ENCODE data around the gene ASNS.
"Not testable (repeated sequence)": the region's sequence is repeated elsewhere in the genome, so short reads cannot be mapped to it uniquely, and the experiment has no call there.

ASNS gene

GRCh38 chr7:97872025-97872669, at the start of gene ASNS:
TSS of gene ASNS (minus strand) at chr7:97872408. CDS start at chr7:97869156, 3,252 bp downstream.
- peak; percentile 94 for DNase-seq

DNA sequence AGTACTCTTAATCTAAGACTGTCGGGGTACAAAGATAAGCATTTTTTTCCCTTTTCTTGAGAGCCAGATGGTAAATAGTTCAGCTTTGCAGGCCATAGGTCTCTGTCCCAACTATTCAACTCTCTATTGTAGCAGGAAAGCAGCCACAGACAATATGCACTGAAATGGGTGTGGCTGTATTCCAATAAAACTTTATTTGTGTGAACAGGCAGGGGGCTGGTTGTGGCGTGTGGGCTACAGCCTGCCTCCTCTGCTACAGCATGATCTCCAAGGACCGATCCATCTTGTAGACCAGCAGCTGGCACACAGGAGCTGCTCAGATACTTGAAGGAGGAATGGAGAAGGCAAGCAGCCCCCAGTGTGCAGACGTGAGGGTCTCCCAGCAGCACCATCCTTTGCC, 49.0 kb upstream of the ASNS start:
- DNase-seq = not testable (repeated sequence)

- DNase-seq = not testable (repeated sequence)
Measured at GRCh38 chr7:97915267-97915666, 43.1 kb upstream of the ASNS start.

DNA sequence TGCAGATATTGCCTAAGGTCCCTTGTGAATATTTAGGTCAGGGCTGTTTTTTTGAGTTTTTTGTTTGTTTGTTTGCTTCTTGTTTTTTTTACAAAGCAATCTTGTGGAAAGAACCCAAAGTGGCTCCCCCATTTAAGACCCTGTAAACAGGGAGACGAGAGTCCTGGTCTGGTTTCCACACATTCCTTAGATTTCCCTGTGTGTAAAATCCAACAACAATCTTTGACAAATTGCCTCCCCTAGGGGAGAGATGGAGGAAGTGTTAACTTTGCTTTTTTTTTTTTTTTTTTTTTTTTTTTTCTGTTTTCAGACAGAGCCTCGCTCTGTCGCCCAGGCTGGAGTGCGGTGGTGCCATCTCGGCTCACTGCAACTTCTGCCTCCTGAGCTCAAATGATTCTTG, 40.1 kb upstream of the ASNS start:
- DNase-seq = not testable (repeated sequence)

DNA sequence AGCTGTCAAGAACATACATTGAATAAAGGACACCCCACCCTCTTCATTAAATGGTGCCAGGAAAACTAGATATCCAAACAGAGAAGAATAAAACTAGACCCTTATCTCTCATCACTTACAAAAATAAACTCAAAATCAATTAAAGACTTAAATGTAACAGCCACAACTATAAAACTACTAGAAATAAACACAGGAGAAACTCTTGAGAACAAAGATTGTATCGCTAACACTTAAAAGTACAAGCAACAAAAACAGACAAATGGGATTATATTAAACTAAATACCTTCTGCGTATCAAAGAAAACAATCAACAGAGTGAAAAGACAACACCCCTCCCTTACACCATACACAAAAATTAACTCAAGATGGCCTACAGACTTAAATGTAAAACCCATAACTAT, 24.7 kb upstream of the ASNS start:
- not testable (repeated sequence) for DNase-seq

DNA sequence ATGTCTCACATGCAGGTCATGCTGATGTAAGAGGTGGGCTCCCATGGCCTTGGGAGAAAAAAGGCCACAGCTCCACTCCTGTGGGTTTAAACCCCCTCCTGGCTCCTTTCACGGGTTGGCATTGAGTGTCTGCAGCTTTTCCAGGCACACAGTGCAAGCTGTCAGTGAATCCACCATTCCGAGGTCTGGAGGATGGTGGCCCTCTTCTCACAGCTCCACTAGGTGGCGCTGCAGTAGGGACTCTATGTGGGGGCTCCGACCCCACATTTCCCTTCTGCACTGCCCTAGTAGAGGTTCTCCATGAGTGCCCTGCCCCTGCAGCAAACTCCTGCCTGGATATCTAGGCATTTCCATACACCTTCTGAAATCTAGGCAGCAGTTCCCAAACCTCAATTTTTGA, 19.5 kb upstream of the ASNS start:
- DNase-seq = not testable (repeated sequence)

- not testable (repeated sequence) for DNase-seq
Measured at GRCh38 chr7:97879527-97879926, 7.3 kb upstream of the ASNS start.

DNA sequence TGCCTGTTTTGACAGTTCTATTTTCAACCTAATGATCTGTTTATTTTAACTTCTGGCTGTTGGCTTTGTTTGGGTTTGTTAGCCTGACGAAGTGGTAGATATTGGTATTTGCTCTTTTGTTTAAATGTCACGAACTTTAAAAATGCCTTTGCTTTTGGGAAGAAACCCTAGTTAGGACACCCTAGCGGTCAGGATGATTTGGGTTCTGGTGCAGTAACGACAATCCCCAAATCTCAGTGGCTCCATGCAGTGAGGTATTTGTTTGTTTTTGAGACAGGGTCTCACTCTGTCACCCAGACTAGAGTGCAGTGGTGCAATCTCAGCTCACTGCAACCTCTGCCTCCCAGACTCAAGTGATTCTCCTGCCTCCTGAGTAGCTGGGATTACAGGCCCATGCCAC, 2.7 kb upstream of the ASNS start:
- DNase-seq = not testable (repeated sequence)

DNA sequence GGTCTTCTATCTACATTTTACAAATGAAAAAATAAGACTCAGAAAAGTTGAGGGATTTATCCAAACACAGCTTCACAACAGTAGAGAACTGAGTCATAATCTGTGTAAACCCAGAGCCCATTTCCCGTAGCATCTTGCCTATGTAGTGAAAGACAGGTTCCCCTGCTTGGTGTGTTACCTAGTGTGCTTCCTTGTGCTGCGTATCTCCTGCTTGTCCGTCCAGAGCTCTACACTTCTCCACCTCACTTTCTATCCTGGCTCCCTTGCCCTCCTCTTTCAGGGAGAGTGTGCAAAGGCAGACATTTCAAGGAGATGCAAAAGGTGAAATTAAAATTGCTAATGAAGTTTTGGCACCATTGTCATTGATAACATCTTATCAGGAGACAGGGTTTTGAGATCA, 1.4 kb upstream of the ASNS start:
- no peak for DNase-seq

DNA sequence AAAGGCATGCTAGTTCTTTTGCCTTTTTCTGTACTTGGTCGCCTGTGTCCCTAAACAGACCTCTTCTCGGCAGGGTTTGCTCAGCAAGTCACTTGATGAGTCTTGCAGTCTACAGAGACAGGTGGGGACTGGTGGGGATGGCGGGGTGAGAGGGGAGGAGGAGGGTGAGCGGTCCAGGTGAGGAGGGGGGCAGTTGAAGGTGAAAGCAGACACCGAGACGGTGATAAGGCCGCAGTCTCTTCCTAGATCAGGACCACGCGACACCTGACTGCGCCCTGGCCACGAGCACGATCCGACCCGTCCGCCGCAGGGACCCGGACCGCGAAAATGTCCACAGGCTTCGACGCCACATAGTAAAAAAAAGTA, 566 bp downstream of the ASNS start:
- no peak for DNase-seq

- DNase-seq = no peak
Measured at GRCh38 chr7:97868788-97869187, 3.4 kb downstream of the ASNS start.

DNA sequence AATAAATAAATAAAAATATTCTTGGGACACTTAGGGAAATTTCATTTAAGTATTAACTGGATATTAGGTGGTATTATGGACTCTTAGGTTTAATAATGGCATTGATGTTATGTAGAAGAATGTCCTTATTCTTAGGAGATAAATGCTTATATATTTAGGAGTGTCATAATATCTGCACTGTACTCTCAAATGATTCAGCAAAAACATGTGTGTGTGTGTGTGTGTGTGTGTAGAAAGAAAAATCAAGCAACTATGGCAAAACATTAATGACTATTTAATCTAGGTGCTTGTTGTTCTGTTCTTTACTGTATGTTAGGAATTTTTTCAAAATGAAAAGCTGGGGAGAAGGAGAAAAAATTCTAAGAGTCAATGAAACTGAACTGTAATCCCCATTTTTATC, 3.9 kb downstream of the ASNS start:
- no peak for DNase-seq

- DNase-seq = no peak
Measured at GRCh38 chr7:97865104-97865503, 7.1 kb downstream of the ASNS start.

DNA sequence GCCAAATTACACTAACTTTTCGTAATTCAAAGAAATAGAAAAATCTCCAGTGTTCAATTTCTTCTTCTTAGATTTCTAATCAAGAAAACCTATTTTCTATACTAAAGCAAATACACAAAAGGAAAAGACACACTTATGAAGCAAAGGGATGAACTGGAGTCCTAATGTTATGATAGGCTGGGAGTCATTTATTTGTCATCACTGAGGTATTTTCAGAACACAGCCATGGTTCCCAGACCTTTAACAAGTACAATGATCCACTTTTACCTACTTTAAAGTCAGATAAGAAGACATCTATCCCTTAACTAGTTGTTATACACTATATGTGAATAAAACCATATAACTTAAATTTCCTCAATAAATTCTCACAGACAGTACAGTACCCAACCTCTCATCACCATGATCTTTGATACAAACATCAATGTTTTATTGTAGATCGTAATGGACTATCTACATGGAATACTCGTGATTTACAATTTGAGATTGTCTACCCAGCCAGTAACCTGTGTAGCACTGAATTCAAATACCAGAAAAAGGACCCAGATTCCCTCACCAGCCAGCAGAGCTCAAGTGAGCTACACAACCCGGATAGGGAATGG, 12.5 kb downstream of the ASNS start:
- DNase-seq = no peak

DNA sequence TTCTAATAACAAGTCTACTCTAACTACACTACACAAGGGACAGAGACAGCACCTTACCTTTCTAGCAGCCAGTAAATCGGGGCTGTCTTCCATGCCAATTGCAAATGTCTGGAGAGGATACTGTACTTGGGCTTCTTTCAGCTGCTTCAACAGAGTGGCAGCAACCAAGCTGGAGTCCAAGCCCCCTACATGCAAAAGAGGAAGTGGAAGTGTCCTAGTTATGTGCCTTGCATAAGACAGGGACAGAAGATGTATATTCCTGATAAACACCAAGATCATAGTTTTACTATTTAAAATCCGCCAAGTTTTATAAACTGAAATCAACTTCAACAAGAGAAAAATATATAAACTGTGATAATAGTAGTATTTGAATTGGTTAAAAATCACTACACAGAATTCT, 14.0 kb downstream of the ASNS start:
- no peak for DNase-seq

DNA sequence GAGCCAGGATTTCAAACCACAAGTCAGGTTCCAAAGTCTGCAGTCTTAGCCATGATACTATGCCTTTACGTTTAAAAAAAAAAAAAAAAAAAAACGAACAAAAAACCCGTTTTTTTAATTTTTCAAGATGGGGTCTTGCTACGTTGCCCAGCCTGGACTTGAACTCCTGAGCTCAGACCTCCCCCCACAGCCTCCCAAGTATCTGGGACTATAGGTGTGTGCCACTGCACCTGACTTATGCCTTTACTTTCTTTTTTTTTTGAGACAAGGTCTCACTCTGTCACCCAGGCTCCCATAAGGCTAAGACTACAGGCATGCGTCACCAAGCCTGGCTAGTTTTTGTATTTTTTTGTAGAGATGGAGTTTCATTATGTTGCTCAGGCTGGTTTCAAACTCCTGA, 14.7 kb downstream of the ASNS start:
- DNase-seq = no peak

DNA sequence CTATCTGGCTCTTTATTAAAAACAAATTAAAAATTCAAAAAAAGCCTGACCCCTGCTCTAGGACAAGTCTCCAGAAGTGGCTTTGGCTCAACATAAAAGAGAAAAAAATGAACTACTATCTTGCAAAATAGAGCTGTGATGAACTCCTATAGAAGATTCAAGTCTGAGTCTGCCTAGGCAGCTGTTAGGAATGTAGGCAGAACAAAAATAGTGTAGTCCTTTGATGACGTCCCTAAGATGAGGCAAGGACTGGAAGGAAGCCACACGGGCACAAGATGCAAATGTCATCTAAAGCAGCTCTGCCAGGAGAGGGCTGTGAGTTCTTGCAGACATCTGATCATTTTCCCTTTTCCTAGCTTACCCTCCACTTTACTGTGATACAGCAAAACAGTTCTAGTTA, 20.5 kb downstream of the ASNS start:
- no peak for DNase-seq

GRCh38 chr7:97850262-97851031, 21.8 kb downstream of the ASNS start:
- not testable (repeated sequence) for DNase-seq

DNA sequence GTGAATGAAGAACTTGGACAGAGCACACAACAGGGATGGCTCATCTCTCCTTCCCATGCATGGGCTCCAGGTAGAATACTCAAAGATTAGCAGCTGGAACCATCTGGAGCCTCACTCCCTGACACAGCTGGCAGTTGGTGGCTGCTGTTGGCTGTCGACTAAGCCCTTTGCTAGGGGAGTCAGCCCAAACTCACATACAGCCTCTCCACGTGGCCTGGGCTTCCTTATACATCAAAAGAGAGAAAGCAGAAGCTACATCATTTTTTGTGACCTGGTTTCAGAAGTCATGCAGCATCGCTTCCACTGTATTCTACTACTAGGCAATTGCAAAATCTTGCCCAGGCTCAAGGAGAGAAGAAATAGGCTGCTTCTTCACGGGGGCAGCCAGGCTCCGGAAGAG, 24.4 kb downstream of the ASNS start:
- no peak for DNase-seq

DNA sequence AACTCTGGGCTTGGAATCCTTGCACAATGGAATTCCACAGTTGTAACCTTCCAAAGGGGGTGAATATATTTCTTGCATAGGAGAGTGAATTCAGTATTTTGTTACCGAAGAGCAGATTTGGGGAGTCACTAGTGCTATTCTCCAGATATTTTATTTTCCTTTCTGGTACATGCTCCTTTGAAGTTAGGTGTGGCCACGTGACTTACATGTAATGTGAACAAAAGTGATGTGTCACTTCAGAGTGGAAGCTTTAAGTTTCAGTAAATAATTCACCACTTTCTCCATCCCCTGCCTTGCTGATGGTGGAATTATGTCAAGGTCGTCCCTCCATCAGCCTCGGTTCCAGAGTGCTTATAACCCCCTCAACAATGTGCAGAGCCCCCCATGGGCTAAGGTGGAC, 25.3 kb downstream of the ASNS start:
- no peak for DNase-seq

DNA sequence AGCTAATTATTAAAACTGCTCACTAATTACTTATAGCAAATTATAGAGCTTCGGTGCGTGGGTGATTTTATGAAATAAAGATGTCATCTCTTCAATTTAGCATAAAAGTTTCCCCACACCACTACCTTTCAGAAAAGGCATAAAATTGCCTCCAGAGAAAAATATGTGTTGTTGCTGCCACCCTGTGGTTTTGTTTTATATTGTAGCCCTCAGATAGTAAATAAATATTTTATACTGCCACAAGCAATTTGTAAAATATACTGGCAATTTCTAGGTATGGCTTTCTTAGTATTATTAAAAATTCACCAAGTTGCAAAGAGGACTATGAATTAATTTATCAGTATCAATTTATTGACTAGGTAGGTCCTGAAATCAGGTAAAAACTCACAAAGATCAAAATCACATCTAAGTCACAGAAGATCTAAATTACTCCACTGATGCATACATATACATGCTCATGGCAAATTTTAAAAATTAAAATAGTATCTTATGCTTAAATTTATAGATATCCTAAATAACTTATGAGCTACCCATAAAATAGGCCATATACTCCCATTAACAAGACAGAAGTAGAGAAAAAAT, 26.5 kb downstream of the ASNS start:
- peak; percentile 38 for DNase-seq

- DNase-seq = no peak
Measured at GRCh38 chr7:97844036-97844435, 28.2 kb downstream of the ASNS start.

DNA sequence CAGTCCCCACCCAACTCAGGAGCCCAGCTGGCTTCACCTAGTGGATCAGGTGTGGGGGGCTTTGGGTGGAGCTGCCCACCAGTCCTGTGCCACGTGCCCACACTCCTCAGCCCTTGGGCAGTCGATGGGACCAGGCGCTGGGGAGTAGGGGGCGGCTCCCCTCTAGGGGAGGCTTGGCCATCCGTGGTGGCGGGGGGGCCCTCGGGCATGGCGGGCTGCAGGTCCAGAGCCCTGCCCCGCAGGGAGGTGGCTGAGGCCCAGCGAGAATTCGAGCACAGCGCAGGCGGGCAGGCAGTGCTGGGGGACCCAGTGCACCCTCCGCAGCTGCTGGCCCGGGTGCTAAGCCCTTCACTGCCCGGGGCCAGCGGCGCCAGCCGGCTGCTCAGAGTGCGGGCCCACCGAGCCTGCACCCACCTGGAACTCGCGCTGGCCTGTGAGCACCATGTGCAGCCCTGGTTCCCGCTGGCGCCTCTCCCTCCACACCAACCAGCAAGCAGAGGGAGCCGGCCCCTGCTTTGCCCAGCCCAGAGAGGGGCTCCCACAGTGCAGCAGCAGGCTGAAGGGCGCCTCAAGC, 29.3 kb downstream of the ASNS start:
- no peak for DNase-seq

GRCh38 chr7:97842006-97842405, 30.2 kb downstream of the ASNS start:
- DNase-seq = no peak

All from hematopoietic multipotent progenitor cell treated with erythropoietin and hydrocortisone succinate and interleukin-3 and kit ligand, for 8 days (in vitro differentiated cells).